NCI-H1417 (cell line): ENCODE results near the gene COL23A1.
A peak's percentile ranks its signal among the peaks of the same experiment; 100 is the strongest.

Experiments used
- DNase-seq, 3 experiments: peaks; one replicate each; lab custom pipeline; 2025; lab: John Stamatoyannopoulos, UW

The COL23A1 gene

DNA sequence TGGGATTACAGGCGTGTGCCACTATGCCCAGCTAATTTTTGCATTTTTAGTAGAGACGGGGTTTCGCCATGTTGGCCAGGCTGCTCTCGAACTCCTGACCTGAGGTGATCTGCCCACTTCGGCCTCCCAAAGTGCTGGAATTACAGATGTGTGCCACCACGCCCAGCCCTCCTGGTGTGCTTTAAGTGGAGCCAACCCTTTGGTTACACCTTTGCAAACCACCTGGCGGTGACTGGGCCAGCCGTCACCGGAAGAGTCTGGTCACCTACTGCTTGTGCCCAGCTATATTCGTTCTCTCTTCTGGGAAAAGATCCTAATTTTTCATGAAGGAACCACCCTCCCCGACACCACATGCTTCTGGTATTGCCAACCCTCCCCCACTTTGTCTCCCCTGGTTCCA lies 35.9 kb downstream of the COL23A1 start:
- DNase-seq, result no peak

DNA sequence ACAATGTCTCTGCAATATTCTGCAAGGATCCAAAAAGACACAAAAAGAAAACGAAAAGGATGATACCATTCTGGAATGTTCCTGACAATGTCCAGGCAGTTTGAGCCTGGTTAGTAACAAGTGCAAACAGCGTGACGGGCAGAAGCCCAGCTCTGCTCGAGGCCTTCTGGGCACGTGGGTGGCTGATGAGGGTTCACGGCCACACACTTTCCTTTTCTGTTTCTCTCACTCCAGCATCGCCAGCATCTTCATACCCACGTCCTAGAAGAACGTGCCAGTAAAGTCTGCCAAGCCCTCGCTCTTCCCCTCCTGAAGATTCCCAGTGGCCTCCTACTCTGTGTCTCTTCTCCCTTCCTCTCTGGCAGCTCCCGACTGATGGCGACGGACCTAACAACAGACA lies 36.7 kb downstream of the COL23A1 start:
- DNase-seq, result no peak

DNA sequence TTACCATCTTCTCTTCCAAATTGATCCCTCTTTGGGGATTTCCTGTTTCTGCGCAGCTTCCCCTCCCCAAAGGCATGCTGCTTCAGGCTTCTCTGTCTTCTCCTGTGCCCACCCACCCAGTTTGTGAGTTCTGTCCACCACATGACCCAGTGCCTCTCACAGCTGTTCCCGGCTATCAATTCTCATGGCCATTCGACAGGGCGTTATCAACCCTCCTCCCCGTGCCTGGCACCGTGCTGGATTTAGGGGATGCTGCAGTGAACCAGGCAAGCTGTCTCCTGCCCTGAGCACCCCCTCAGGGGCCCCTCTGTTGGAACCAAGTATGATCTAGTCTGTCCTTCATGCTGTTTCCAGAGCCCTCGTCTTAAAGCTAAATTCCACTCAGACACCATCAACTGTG lies 38.7 kb downstream of the COL23A1 start:
- DNase-seq, result no peak

DNA sequence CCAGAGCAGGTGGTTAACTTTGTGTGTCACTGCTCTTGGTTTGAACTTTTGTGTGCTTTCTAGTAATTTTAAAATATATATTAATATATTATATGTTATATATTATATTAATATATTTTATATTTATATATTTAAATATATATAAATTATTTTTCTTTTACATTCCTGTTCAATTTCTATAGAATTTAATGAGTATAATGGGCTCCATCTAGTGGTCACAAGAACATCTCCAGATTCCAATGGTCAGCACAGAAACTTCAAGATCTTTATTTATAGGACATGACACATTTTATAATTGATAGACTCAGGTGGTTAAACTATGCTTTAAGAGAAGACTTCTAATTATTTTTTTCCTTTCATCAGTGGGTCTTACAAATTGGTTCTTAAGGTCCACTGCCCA lies 39.1 kb downstream of the COL23A1 start:
- peak in 1 of 3 experiments; percentile 1 for DNase-seq

DNA sequence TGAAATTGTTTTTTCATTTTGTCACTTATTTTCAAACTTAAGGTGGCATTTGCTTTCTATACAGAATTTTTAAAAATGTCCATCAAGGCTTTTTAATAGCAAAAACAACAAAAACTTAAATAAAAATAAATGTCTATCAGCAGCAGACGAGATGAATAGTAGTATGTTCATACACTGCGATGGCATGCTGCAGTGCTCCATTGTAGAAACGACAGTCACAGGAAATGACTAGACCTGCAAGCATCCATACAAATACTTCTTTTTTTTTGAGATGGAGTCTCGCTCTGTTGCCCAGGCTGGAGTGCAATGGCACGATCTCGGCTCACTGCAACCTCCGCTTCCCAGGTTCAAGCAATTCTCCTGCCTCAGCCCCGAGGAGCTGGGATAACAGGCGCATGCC lies 41.4 kb downstream of the COL23A1 start:
- DNase-seq, result no peak

DNA sequence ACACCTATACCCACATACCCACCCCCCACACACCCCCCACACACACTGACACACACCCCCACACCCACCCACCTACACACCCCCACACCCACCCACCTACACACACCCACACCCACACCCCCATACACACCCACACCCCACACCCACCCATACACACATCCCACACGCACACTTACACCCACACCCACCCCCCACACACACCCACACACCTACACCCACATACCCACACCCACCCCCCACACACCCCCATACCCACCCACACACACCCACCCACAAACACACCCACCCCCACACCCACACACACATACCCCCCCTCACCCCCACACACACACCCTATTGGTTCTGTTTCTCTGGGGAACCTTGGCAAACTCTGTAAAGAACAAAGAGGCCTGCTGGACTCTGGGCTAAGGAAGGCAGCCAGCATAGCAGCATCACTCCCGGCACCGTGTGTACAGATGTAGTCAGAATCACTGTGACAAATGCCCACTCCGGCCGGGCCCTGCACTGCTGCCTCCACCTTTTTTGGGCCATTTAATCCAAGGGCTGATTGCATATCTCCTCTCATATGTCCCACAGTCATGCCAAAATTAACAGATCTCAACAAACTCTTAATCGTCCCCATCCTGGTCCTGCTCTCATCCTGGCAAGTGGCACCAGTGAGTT lies 42.3 kb downstream of the COL23A1 start:
- DNase-seq, result no peak

DNA sequence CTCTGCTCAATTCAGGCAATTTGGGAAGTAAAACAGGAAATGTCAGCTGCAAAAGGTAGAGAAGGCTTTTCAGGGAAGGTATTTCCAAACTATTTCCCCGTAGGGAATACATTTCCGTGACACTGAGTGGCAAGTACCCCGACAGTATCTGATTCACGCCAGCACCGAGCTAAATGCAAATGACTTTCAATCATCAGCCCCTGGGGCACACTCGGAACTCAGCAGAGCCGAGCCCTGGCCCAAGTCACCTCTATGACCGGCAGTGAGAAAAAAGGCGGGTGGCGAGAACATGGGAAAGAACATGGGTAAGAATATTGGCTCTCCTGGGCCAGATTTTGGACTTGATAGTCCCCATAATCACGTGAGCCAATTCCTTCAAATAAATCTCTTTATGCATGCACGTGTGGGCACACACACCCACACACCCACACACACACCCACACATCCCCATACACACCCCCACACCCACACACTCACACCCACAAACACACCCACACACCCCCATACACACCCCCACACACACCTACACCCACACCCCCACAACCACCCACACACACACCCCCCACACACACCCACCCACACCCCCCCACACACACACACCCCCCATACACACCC lies 43.0 kb downstream of the COL23A1 start:
- DNase-seq, result no peak

DNA sequence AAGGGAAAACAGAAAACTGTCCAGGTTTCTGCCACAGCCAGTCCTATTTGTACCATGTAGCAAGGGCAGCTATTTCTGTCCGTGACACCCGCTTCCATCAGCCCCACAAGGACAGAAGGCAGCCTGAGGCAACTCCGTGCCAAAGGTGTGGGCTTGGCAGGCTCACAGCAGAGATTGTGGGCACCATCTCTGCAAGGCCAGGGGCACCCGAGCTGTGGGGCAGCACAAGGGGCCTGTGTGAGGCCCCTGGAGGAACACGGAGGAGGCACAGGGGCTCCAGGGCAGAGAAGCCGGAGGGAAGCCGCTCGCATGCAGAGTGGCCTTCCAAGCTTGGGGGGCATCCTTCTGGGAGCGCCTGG lies 43.5 kb downstream of the COL23A1 start:
- no peak for DNase-seq

DNA sequence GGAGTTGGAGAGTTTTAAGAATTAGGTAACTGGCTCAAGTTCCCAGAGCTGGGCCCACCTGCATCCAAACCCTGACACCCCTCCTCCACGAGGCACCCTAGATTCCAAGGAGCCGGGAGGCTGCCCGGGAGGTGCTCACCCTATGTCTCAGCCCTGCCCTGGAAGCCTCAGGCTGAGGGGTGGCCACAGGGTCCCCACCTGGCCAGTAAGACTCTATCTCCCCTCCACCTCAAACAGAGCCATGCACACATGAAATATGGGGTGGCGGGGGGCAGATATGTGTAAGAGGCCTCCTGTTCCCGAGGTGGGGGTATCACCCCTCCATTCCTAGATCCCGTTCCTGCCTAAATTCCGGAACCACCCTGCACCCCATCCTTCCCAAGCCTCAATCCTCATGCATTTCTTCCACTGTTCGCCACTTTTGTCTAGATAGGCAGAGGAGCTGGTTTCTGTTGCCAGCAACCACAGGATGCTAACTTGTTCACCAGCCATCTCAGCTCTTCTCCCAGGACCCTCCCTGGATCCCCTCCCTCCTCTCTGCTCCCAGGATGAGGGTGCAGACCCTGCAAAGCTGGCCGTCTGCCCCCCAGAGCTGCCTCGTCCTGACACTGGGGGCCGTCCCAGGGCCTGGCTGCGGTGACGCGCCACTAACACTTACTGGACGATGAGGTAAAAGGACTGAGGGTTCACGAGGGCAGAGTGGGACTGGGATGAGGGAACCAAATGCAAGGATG lies 44.1 kb downstream of the COL23A1 start:
- no peak for DNase-seq

DNA sequence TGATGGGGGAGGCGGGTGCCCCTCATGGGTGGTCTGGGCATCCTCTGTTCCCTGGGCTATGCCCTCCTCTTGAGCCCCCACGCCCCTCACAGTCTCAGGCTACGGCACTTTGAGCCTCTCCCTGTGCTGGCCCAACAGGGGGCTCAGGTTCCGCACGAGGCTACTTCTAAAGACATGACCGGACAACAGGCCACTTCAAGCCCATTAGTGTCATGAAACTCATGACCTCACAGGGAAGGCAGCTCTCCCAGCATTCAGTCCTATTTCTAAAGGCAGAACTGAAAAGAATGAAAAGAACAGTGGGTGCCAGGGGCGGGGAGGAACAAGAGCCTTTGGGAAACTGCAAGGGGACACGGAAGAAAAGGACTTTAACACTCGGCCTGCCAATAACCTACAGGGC lies 45.0 kb downstream of the COL23A1 start:
- DNase-seq, result no peak

DNA sequence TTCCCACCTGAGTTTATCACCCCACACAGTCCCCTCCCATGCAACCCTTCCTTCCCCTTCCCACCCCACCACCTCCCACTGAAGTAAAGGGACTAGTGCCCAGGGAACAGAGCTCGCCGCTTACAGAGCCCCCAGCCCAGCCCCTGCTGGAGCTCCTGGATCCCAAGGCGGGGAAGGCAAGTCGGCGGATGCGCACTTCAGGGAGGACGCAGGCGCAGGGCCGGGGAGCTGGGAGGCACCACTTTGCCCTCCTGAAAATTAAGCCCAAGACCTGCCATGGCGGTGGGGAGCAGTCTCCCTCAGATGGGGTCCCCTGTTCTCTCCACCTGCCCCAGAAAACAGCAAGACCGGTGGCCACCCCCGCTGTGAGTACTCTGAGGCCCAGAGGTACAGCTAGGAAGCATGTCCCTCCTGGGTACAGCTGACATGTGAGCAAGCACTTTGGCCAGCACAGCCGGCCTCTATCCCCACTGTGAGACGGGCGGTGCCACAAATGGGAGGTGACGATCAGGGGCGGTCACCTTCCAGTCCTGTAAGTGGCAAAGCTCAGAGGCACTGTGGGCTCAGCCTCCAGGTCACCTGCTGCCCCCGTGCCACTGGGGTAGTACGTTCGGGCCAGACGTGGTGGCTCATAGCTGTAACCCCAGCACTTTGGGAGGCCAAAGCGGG lies 45.9 kb downstream of the COL23A1 start:
- no peak for DNase-seq

DNA sequence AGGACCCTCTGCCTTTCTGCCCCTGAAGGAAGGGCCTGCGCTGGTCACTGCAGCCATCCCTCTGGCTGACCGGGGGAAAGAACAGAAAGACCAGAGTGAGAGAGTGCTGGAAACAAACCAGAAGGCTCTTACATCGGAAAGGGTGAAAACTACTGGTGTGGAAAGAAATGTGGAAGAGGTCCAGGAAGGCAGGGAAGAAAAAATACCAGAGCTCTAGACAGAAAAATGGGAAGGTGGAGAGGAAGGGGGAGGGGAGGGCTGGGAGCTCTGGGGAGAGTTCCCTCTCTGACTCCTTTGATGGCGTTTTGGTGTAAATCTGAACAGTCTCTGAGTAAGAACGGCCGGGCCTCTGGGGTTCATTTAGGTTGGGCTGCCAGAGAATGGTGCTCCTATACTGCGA lies 47.7 kb downstream of the COL23A1 start:
- no peak for DNase-seq

DNA sequence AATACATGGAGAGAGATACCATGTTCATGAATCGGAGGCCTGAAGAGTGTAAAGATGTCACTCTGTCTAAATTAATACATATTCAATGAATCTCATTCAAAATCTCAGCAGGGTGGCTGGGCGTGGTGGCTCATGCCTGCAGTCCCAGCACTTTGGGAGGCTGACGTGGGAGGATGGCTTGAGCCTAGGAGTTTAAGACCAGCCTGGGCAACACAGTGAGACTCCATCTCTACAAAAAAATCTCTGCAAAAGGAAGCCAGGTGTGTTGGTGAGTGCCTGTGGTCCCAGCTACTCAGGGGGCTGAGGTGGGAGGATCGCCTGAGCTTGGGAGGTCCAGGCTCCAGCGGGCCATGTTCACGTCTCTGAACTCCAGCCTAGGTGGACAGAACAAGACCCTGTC lies 49.7 kb downstream of the COL23A1 start:
- DNase-seq, result no peak

DNA sequence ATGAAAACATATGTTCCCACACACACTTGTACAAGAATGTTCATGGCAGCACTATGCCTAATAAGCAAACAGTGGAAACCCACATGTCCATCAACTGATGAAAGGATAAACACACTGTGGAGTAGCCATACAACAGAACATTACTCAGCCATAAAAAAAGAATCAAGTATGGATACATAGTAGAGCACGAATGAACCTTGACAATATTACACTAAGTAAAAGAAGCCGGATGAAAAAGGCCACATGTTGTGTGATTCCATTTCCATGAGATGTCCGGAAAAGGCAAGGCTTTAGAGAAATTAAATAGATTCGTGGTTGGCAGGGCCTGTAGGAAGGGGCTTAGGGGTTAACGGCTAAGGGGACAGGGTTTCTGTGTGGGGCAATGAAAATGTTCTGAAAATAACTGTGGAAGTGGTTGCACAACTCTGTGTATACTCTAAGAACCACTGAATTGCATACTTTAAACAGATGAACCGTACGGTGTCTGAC lies 51.4 kb downstream of the COL23A1 start:
- no peak for DNase-seq

DNA sequence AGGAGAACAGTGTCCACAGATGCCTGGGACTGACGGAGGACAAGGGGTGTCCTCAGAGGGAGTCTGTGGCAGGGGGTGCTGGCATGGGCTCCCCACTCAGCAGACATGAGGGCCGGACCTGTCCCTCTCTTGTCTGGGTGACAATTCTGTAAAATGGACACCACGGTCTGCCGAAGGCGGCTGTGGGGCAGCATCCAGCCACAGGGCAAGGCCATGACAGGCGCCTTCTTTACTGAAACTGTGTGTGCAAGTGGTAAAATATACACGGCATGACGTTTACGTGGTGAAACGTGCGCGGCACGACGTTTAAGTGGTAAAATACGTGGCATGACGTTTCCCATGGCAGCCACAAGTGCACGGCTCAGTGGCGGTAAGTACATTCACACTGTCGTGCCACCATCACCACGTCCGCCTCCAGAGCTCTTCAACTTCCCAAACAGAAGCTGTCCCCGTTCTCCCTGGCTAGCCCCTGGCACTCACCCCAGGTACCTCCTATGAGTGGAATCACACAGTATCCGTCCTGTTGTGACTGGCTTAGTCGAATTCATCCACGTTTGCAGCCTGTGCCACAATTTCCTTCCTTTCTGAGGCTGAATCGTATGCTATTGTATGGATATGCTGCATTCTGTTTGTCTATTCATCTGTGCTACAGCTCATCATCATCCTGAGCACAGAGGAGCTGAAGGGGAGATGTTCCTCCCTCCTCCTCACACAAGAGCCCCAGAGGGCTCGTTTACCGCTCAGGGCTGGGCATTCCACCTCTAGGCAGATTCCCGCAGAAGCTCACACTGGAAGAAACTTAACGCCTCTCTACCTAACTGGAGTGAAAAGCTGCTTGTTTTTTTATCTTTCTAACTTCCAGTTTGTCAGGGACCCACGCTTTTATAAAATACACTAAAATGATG lies 52.5 kb downstream of the COL23A1 start:
- no peak for DNase-seq

DNA sequence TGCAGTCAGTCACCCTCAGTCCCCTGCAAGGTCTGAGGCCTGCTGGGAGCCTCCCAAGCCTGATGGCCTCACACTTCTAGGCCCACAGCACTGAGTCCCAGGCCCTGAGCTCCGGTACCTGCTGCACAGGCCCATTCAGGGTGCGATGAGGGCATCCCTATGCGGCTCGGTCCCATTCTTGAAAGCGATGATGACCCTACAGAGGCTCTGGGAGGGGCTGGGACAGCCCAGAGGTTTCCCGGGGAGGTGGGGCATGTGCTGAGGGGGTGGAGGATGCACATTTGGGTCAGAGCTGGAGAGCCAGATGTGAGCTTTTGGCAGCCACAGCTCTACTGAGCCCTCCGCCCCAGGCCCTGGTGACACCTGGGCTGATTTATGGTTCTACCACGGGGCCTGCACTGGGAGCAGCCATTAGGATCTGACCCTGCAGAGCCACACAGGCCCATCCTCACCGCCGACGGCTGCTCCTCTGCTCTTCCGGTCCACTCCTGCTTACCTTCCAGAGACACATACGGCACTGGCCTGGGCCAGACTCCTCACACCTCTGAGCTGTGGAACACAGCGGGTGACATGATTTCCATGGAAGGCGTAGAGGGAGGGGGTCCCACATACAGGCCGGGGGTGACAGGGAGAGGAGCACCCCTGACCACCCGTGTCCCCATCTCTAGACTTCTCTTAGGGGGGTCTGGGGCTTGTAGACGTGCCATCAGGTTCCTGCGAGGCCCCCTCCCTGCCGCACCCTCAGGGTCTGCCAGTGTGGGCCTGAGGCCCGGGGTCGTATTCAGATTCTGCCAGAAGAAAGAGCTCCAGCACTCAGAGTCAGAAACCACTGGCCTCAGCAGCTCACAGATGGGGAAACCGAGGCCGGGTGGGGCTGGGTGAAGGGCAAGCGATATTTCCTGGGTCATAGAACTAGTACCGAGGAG lies 53.4 kb downstream of the COL23A1 start:
- no peak for DNase-seq

DNA sequence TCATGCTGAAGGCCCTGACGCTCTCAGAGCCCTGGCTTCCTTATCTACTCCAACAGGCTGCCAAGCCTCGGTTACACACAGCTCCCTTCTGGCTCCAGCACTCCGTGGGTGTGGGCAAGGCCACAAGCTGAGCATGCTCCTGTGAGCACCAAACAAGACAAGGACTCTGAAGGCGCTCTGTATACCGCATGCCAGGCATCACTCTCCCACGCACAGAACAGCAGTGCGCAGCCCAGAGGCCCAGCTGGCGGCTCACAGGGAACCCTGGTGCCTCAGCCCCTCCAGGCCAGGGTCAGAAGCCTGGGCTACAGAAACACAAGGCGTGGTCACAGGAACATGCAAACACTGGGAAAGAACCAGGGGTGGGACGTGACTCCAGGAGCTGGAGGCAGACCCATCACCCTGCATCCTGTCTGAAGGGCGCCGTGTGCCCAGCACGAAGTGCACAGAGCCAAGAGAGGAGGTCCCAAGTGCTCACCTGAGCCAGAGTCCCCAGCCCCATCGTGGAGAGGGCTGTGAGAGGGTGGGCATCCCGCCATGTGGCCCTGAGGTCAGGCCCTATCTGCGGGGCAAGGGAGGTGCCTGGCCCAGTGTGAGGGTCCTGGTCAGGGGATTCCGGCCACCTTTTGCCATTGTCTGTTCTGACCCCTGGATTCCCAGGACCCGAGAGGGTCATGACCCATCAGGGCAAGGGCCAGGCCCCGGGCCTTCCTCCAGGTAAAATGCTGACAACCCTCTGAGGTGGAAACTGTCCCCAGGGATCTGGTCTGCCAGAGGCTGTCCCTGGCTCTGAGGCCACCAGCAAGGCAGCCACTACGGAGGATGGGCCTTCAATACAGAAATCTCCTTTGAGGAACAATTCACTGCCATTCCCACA lies 54.7 kb downstream of the COL23A1 start:
- DNase-seq, result no peak

DNA sequence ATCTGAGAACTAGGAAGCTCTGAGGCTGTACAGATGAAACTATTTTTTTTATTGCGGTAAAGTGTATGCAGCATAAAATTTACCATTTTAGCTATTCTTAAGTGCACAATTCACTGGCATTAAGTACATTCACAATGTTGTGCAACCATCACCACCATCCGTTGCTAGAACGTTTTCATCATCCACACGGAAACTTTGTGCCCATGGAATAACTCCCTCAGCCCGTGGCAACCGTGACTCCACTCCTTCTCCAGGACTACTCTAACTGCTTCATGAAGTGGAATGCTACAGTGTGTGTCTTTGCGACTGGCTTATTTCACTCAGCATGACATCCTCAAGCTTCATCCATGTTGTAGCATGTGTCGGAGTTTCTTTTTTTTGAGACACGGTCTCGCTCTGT lies 57.1 kb downstream of the COL23A1 start:
- DNase-seq, result no peak

DNA sequence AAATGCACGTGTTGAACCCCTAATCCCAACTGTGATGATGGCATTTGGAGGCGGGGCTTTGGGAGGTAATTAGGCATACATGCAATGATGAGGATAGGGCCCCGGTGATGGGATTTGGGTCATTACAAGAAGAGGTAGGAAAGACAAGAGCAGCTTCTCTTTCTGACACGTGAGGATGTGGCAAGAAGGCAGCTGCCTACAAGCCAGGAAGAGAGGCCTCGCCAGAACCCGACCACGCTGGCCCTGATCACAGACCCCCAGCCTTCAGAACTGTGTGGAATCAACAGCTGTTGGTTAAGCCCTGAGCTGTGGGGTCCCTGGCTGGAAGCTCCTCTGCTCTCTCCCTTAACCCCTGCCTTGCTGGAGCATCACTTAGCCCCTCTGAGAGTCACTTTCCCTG lies 57.5 kb downstream of the COL23A1 start:
- no peak for DNase-seq

DNA sequence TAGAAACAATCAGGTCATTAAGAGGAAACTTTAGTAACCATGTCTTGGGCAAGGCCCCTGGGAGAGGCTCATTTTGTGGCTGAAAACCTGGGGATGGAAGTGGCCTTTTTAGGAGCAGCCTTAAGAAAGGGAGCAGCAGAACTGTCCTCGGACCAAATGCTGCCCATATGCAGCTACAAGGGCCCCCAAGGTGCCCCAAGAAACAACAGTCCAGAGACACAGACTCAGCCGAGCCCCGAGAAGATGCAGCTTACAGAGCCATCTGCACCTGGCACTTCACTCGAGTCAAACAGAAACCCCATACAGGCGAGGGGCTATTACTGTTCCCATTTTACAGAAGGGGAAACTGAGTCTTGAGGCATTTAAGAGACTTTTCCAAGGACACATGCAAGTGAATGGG lies 58.0 kb downstream of the COL23A1 start:
- no peak for DNase-seq
